Upper lobe of left lung (tissue), 6 donors: Measurements from ENCODE around the gene REV1. TPM values are rescaled to one million over a fixed set of nuclear protein-coding genes. Genes with fewer than 3 reads are reported as not detected.

ENCODE experiments used
- ATAC-seq, 2 donors: fragments of 200-7000 bp; cut with Tn5 transposase; one replicate each; pipeline ENCODE4 v1.9.1; 2022; ENCODE audit warnings: mild to moderate bottlenecking in 2 of 2, moderate library complexity in 2 of 2; ENCODE audit not compliant: low FRiP score in 2 of 2
- DNase-seq, 2 donors: peaks; one replicate each; pipeline ENCODE4 v3.0.0-alpha.2; 2019 to 2020
- H3K27ac ChIP-seq, 4 donors: fragments of 200-600 bp; sonication (generic); one replicate each; pipeline ENCODE4 v1.5.1; 2016 to 2019
- H3K27me3 ChIP-seq, 4 donors: fragments of 200-600 bp; sonication (generic); one replicate each; pipeline ENCODE4 v1.5.1; 2017 to 2019
- H3K36me3 ChIP-seq, 4 donors: fragments of 200-600 bp; sonication (generic); one replicate each; pipeline ENCODE4 v1.5.1; 2016 to 2019
- H3K4me1 ChIP-seq, 4 donors: fragments of 200-600 bp; sonication (generic); one replicate each; pipeline ENCODE4 v1.5.1; 2018 to 2019
- H3K4me3 ChIP-seq, 4 donors: fragments of 200-600 bp; sonication (generic); one replicate each; pipeline ENCODE4 v1.5.1; 2017 to 2019; ENCODE audit warnings: mild to moderate bottlenecking in 2 of 4, moderate library complexity in 1 of 4
- H3K9me3 ChIP-seq, 4 donors: fragments of 200-600 bp; sonication (generic); one replicate each; pipeline ENCODE4 v1.5.1; 2018 to 2019
- WGBS, 2 donors: methylation state at CpG; one replicate each; pipeline ENCODE4 v1.1.5; 2017 to 2018; 5-methylcytosine and 5-hydroxymethylcytosine counted together
- total RNA-seq, 6 donors: library from RNA; depleted of rRNA in 4 of 6; stranded (reverse); fragments of >200 nt in 4 of 6; gene quantifications; one replicate each; pipeline versions ENCODE4 v1.1.0 to v1.2.1, GENCODE V29; 2016 to 2021
- TF ChIP-seq, protein P1 (sequence below), 6 experiments: fragments of 450-650 bp in 4 of 6; fragments of 200-600 bp in 2 of 6; sonication (generic) in 2 of 6; IDR thresholded peaks; one replicate each; pipeline ENCODE4 v1.5.1; 2016 to 2019; ENCODE audit warnings: antibody characterized with exemption in 6 of 6
- donor health status: DM: no; HTN: no; CAD: no; lungs with moderate emphysema.
- donor health status: DM: no; HTN: yes; CAD: no; lungs with severe emphysema.

REV1 gene
- total RNA-seq, 6 donors from 2014 or later: 34.6 to 135 (median 61.8) TPM

DNA sequence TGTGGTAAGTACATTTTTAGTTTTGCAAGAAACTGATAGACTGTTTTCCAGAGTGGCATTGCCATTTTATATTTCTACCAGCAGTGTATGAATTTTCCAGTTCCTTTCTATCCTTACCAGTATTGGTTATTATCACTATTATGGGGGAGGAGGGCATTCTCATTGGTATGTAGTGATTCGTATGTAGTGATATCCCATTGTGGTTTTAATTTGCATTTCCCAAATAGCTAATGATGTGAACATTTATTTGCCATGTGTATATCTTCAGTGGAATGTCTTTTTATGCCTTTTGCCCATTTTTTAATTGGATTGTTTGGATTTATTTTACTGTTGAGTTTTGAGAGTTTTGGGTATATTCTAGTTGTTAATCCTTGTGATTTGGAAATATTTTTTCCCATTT is 135.7 kb downstream of the REV1 start:
- Histone ChIP-seq H3K27ac (no peak overlapping the region), H3K4me3 (no peak overlapping the region), H3K27me3 (no peaks in the 10 kb centered on the region), H3K9me3 (no peaks in the 10 kb centered on the region), H3K4me1 (peaks cover 0 to 18% (median 5%) of the 10 kb centered on the region in 4 donors), H3K36me3 (no peaks in the 10 kb centered on the region)
- WGBS, 2 donors: 96 to 100% methylated on average over 1 of the region's 1 CpG
- TF ChIP-seq, protein P1, sequence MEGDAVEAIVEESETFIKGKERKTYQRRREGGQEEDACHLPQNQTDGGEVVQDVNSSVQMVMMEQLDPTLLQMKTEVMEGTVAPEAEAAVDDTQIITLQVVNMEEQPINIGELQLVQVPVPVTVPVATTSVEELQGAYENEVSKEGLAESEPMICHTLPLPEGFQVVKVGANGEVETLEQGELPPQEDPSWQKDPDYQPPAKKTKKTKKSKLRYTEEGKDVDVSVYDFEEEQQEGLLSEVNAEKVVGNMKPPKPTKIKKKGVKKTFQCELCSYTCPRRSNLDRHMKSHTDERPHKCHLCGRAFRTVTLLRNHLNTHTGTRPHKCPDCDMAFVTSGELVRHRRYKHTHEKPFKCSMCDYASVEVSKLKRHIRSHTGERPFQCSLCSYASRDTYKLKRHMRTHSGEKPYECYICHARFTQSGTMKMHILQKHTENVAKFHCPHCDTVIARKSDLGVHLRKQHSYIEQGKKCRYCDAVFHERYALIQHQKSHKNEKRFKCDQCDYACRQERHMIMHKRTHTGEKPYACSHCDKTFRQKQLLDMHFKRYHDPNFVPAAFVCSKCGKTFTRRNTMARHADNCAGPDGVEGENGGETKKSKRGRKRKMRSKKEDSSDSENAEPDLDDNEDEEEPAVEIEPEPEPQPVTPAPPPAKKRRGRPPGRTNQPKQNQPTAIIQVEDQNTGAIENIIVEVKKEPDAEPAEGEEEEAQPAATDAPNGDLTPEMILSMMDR (IDR thresholded peaks at IDR 0.05): no peak
- DNase-seq (no peak), ATAC-seq (no peak)

Other genes starting within 250 kb of the REV1 start
- gene LYG2, start 234.4 kb downstream of the REV1 start, total RNA-seq: not detected
- gene LYG1, start 188.8 kb downstream of the REV1 start, total RNA-seq: 1 to 10 TPM in 2 of 6 donors, under 1 TPM in 2, not detected in 2; 0.49 to 2.1 (median 1.1) TPM
- 10 to 100 TPM; 20.2 to 61.0 (median 26.9) TPM for gene TXNDC9, start 153.7 kb downstream of the REV1 start, total RNA-seq
- 10 to 100 TPM; 19.9 to 39.0 (median 28.7) TPM for gene EIF5B, start 152.6 kb downstream of the REV1 start, total RNA-seq